Measurements from ENCODE around the gene SLC25A5.

The SLC25A5 gene

GRCh38 chrX:119502727-119503483 lies 34.7 kb downstream of the SLC25A5 start:
- TF ChIP-seq FOXP2 (optimal IDR thresholded peaks at IDR 0.05; ENCODE audit: borderline replicate concordance, extremely low read depth, extremely low read length, insufficient read depth), result no peak
- TF ChIP-seq, protein P1, sequence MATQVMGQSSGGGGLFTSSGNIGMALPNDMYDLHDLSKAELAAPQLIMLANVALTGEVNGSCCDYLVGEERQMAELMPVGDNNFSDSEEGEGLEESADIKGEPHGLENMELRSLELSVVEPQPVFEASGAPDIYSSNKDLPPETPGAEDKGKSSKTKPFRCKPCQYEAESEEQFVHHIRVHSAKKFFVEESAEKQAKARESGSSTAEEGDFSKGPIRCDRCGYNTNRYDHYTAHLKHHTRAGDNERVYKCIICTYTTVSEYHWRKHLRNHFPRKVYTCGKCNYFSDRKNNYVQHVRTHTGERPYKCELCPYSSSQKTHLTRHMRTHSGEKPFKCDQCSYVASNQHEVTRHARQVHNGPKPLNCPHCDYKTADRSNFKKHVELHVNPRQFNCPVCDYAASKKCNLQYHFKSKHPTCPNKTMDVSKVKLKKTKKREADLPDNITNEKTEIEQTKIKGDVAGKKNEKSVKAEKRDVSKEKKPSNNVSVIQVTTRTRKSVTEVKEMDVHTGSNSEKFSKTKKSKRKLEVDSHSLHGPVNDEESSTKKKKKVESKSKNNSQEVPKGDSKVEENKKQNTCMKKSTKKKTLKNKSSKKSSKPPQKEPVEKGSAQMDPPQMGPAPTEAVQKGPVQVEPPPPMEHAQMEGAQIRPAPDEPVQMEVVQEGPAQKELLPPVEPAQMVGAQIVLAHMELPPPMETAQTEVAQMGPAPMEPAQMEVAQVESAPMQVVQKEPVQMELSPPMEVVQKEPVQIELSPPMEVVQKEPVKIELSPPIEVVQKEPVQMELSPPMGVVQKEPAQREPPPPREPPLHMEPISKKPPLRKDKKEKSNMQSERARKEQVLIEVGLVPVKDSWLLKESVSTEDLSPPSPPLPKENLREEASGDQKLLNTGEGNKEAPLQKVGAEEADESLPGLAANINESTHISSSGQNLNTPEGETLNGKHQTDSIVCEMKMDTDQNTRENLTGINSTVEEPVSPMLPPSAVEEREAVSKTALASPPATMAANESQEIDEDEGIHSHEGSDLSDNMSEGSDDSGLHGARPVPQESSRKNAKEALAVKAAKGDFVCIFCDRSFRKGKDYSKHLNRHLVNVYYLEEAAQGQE (IDR thresholded peaks at IDR 0.05; ENCODE audit: insufficient read depth in 1 of 2, low read depth in 2 of 2, low read length in 2 of 2), result no peak

DNA sequence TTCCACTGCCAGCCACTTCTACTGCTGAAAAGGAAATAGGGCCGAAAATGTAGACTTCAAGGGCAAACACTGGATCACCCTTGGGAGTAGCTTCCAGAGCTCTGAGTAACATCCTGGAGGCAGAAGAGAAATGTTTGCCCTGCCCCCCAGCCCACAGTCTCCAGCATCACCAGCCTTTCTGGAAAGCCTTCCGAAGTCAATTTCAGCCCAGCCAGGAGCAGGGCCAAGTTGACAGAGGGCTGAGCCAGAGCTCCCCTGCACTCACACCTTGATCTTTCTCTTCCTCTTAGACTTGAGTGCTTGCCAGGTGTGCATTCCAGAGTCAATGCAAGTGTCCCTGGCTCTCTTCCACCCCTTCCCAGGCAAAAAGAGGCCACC lies 35.2 kb downstream of the SLC25A5 start:
- TF ChIP-seq SIN3A (IDR thresholded peaks at IDR 0.05; ENCODE audit: borderline replicate concordance, insufficient read depth, low read length), result no peak

DNA sequence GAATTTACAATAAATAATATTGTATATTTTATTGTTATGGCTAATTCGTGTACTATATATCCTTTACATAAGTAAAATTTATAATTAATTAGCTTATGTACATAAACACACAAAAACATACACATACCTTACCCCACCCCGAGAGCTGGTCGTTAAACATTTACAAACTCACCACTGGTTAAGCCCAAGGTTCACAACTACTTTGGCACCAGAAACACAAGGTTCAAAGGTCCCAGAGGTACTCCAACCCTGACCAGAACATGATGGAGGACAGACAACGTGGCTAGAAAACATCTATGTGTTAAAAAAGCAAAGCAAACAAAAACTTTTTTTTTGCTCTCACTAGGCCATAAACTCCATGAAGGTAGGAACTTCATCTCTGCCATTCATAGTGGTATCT lies 37.7 kb downstream of the SLC25A5 start:
- TF ChIP-seq, protein P1 (IDR thresholded peaks at IDR 0.05; ENCODE audit: insufficient read depth in 1 of 2, low read depth in 2 of 2, low read length in 2 of 2), result no peak
- TF ChIP-seq FOXP2 (optimal IDR thresholded peaks at IDR 0.05; ENCODE audit: borderline replicate concordance, extremely low read depth, extremely low read length, insufficient read depth) (no peak), TAF1 (IDR thresholded peaks at IDR 0.05; ENCODE audit: borderline replicate concordance, insufficient read depth, low read length) (no peak), SIN3A (IDR thresholded peaks at IDR 0.05; ENCODE audit: borderline replicate concordance, insufficient read depth, low read length) (no peak), POLR2AphosphoS5 (IDR thresholded peaks at IDR 0.05; ENCODE audit: low read depth, low read length) (no peak)

DNA sequence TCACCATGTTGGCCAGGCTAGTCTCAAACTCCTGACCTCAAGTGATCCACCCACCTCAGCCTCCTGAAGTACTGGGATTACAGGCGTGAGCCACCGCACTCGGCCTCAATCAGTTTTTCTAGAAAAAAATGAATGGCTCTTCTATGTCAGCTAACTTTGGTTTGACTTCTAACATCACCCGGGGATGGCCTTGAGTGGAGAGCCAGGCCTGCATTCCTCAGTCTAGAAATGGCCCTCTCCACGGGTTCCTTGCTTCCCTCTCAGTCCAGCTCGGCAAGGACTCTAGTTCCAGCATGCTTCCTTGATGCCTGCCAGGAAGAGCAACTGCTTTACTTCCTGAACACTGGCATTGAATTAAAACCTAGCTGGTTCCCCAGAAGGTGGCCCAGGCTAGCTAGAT lies 39.0 kb downstream of the SLC25A5 start:
- TF ChIP-seq FOXP2 (optimal IDR thresholded peaks at IDR 0.05; ENCODE audit: borderline replicate concordance, extremely low read depth, extremely low read length, insufficient read depth) (no peak), SIN3A (IDR thresholded peaks at IDR 0.05; ENCODE audit: borderline replicate concordance, insufficient read depth, low read length) (no peak), TAF1 (IDR thresholded peaks at IDR 0.05; ENCODE audit: borderline replicate concordance, insufficient read depth, low read length) (no peak), POLR2AphosphoS5 (IDR thresholded peaks at IDR 0.05; ENCODE audit: low read depth, low read length) (no peak)
- TF ChIP-seq, protein P1 (IDR thresholded peaks at IDR 0.05; ENCODE audit: insufficient read depth in 1 of 2, low read depth in 2 of 2, low read length in 2 of 2), result no peak

DNA sequence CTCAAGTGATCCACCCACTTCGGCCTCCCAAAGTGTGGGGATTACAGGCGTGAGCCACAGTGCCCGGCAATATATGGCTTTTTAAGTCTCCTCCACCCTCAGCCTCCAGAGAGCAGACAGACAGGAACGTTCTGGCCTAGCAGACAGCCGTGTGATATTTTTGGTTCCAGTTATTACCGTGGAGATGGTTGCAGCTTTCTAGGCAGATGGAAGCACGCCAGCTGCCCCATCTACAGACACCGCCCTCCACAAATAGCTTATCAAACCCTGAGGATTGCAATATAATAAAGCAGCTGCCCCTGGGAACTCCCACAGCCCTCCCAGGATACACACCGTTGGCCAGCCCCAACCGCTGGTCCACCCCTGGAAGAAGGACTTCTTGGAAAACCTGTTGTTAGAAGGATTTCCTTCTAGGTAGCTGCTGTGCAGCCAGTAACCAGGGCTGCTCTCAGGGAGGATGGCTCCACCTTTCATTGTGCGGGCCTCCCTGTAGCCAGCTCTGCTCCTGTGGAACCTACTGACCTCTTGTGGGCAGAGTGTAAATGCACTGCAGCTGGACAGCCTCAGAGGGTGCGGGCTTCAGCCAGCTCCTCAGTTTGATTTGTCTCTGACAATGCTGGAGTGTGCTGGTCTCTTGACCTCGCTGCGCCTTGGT lies 44.0 kb downstream of the SLC25A5 start:
- no peak for TF ChIP-seq POLR2AphosphoS5 (IDR thresholded peaks at IDR 0.05; ENCODE audit: low read depth, low read length)
- TF ChIP-seq TAF1 (IDR thresholded peaks at IDR 0.05; ENCODE audit: borderline replicate concordance, insufficient read depth, low read length), result no peak
- TF ChIP-seq, protein P1 (IDR thresholded peaks at IDR 0.05; ENCODE audit: insufficient read depth in 1 of 2, low read depth in 2 of 2, low read length in 2 of 2), result 0 out of 4 replicates have a peak, but pooled peaks of 1 of the 2 experiments have one; percentile 14
- no peak for TF ChIP-seq SIN3A (IDR thresholded peaks at IDR 0.05; ENCODE audit: borderline replicate concordance, insufficient read depth, low read length)
- TF ChIP-seq FOXP2 (optimal IDR thresholded peaks at IDR 0.05; ENCODE audit: borderline replicate concordance, extremely low read depth, extremely low read length, insufficient read depth), result no peak

All from PFSK-1 (cell line).